KMS-11 (cell line): ENCODE measurements around the gene ZNF444.

Experiments
- H2AFZ ChIP-seq: fragments of 200-600 bp; sonication (generic); 2 replicates; pipeline ENCODE4 v1.6.1; 2016; ENCODE audit warnings: antibody characterized with exemption, mixed run types, low read depth
- H3K27ac ChIP-seq: fragments of 200-600 bp; sonication (generic); 2 replicates; pipeline ENCODE4 v1.6.1; 2016; ENCODE audit warnings: mild to moderate bottlenecking, mixed run types
- H3K27me3 ChIP-seq: fragments of 200-600 bp; sonication (generic); 2 replicates; pipeline ENCODE4 v1.6.1; 2017; ENCODE audit warnings: mild to moderate bottlenecking, low read depth, mixed run types, moderate library complexity; ENCODE audit not compliant: insufficient read depth
- H3K36me3 ChIP-seq: fragments of 200-600 bp; sonication (generic); 2 replicates; pipeline ENCODE4 v1.6.1; 2017; ENCODE audit warnings: mild to moderate bottlenecking, mixed run types; ENCODE audit not compliant: insufficient read depth
- H3K4me1 ChIP-seq: fragments of 200-600 bp; sonication (generic); 2 replicates; pipeline ENCODE4 v1.6.1; 2016; ENCODE audit warnings: mild to moderate bottlenecking, low read depth, mixed run types; ENCODE audit not compliant: poor library complexity, severe bottlenecking
- H3K4me2 ChIP-seq: fragments of 200-600 bp; sonication (generic); 2 replicates; pipeline ENCODE4 v1.7.0; 2016; ENCODE audit warnings: mild to moderate bottlenecking, mixed run types
- H3K4me3 ChIP-seq: fragments of 200-600 bp; sonication (generic); IDR thresholded peaks from 2 replicates; pipeline ENCODE4 v1.6.1; 2017; ENCODE audit warnings: low read depth, low read length, mixed read lengths; ENCODE audit not compliant: insufficient read depth
- H3K79me2 ChIP-seq: fragments of 200-600 bp; sonication (generic); 2 replicates; pipeline ENCODE4 v1.6.1; 2016; ENCODE audit warnings: low read depth, mixed run types; ENCODE audit not compliant: insufficient read depth
- H3K9ac ChIP-seq: fragments of 200-600 bp; sonication (generic); 2 replicates; pipeline ENCODE4 v1.6.1; 2016; ENCODE audit warnings: mild to moderate bottlenecking, mixed run types
- H4K20me1 ChIP-seq: fragments of 200-600 bp; sonication (generic); 2 replicates; pipeline ENCODE4 v1.6.1; 2016; ENCODE audit warnings: mild to moderate bottlenecking, mixed run types; ENCODE audit not compliant: insufficient read depth
- TF ChIP-seq, protein P1 (sequence below): fragments of 200-600 bp; sonication (generic); conservative IDR thresholded peaks from 2 replicates; pipeline ENCODE4 v1.6.1; 2017; ENCODE audit warnings: low read depth, mild to moderate bottlenecking, antibody characterized with exemption, low read length, moderate library complexity, mixed read lengths

The ZNF444 gene

DNA sequence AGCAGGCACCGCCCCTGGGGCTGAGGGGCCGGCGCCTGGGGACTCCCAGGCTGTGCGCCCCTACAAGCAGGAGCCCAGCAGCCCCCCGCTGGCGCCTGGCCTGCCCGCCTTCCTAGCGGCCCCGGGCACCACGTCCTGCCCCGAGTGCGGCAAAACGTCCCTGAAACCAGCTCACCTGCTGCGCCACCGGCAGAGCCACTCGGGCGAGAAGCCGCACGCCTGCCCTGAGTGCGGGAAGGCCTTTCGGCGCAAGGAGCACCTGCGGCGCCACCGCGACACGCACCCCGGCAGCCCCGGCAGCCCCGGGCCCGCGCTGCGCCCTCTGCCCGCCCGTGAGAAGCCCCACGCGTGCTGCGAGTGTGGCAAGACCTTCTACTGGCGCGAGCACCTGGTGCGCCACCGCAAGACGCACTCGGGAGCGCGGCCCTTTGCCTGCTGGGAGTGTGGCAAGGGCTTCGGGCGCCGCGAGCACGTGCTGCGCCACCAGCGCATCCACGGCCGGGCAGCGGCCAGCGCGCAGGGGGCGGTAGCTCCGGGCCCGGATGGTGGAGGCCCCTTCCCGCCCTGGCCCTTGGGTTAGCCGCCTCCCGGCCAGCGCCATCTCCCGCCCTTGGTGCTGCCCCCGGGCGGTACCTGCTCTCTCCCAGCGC is 18.7 kb downstream of the ZNF444 start:
- H3K4me2 ChIP-seq: no peak overlapping the region
- no peaks in the 10 kb centered on the region for H4K20me1 ChIP-seq
- H3K4me1 ChIP-seq: no peaks in the 10 kb centered on the region
- H3K27ac ChIP-seq: no peak overlapping the region
- H3K9ac ChIP-seq: no peak overlapping the region
- H3K79me2 ChIP-seq: no peaks in the 10 kb centered on the region
- no peaks in the 10 kb centered on the region for H3K27me3 ChIP-seq
- H2AFZ ChIP-seq: no peak overlapping the region
- no peak overlapping the region for H3K4me3 ChIP-seq
- TF ChIP-seq, protein P1, sequence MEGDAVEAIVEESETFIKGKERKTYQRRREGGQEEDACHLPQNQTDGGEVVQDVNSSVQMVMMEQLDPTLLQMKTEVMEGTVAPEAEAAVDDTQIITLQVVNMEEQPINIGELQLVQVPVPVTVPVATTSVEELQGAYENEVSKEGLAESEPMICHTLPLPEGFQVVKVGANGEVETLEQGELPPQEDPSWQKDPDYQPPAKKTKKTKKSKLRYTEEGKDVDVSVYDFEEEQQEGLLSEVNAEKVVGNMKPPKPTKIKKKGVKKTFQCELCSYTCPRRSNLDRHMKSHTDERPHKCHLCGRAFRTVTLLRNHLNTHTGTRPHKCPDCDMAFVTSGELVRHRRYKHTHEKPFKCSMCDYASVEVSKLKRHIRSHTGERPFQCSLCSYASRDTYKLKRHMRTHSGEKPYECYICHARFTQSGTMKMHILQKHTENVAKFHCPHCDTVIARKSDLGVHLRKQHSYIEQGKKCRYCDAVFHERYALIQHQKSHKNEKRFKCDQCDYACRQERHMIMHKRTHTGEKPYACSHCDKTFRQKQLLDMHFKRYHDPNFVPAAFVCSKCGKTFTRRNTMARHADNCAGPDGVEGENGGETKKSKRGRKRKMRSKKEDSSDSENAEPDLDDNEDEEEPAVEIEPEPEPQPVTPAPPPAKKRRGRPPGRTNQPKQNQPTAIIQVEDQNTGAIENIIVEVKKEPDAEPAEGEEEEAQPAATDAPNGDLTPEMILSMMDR: no peak
- H3K36me3 ChIP-seq: no peaks in the 10 kb centered on the region

DNA sequence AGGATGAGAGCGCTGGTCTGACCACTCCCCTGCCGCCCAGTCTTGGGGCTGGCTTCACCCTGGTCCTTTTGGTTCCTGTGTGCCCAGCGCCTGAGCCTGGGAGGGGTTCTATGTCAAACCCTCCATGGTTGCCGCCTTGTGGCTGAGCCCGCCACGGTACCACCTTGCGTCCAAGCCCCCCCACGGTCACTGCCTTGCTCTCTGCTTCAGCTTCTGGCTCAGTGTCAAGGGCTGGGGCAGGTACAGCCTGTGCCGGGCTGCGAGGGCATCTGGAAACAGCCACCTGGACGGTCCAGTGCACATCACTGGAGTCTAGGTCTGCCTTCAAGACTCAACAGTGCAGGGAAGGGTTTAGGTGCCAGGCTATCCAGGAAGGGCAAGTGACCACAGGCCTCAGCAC is 20.4 kb downstream of the ZNF444 start:
- H3K27ac ChIP-seq: no peak overlapping the region
- H3K4me3 ChIP-seq: no peak overlapping the region
- no peak overlapping the region for H2AFZ ChIP-seq
- H3K27me3 ChIP-seq: no peaks in the 10 kb centered on the region
- TF ChIP-seq, protein P1: no peak
- no peaks in the 10 kb centered on the region for H3K4me1 ChIP-seq
- no peaks in the 10 kb centered on the region for H3K36me3 ChIP-seq
- no peaks in the 10 kb centered on the region for H4K20me1 ChIP-seq
- H3K9ac ChIP-seq: no peak overlapping the region
- H3K79me2 ChIP-seq: no peaks in the 10 kb centered on the region
- H3K4me2 ChIP-seq: no peak overlapping the region

DNA sequence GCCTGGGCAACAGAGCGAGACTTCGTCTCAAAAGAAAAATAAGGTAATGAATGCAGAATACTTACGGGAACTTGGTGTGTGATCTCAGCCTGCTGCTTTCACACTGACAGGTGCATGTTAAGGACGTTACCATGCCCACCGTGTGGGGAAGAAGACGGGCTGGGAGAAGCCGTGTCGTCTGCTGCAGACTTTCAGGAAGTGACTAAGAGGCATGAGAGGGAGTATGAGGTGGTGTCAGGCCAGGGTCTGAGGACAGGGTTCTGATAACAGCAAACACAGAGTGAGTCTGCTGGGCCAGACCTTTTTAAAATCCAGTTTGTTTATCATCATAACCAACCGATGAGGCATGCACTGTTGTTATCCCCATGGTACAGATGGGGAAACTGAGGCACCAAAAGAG is 21.2 kb downstream of the ZNF444 start:
- Histone ChIP-seq H3K79me2 (no peaks in the 10 kb centered on the region), H3K27ac (no peak overlapping the region), H3K27me3 (no peaks in the 10 kb centered on the region), H3K36me3 (no peaks in the 10 kb centered on the region), H2AFZ (no peak overlapping the region), H3K9ac (no peak overlapping the region), H3K4me3 (no peak overlapping the region), H3K4me1 (no peaks in the 10 kb centered on the region), H4K20me1 (no peaks in the 10 kb centered on the region), H3K4me2 (no peak overlapping the region)
- TF ChIP-seq, protein P1: no peak

DNA sequence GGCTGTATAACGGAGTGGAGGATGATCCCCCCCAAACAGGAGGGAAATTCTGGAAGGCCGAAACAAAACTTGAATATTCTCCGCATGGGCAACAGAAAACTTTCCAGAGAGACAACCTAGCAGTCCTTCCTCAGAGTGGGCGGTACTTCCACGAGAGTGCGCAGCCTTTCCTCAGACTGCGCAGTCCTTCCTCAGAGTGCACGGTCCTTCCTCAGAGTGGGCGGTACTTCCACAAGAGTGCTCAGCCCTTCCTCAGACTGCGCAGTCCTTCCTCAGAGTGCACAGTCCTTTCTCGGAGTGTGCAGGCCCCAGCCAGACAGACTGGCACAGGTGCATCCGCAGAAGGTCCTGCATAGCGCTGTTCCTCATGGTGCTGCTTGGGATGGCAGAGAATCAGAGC is 22.0 kb downstream of the ZNF444 start:
- TF ChIP-seq, protein P1: no peak
- H3K27me3 ChIP-seq: no peaks in the 10 kb centered on the region
- H3K4me1 ChIP-seq: no peaks in the 10 kb centered on the region
- no peaks in the 10 kb centered on the region for H4K20me1 ChIP-seq
- no peak overlapping the region for H3K27ac ChIP-seq
- H3K9ac ChIP-seq: no peak overlapping the region
- no peak overlapping the region for H2AFZ ChIP-seq
- no peaks in the 10 kb centered on the region for H3K79me2 ChIP-seq
- no peak overlapping the region for H3K4me3 ChIP-seq
- no peaks in the 10 kb centered on the region for H3K36me3 ChIP-seq
- H3K4me2 ChIP-seq: no peak overlapping the region
